Vagina (tissue), 2 donors: ENCODE data around the gene ADCY4. TPM values are rescaled to one million over a fixed set of nuclear protein-coding genes. Genes with fewer than 3 reads are reported as not detected.

Experiments
- DNase-seq, 2 donors: peaks; one replicate each; pipeline ENCODE4 v3.0.0-alpha.2; 2017; ENCODE audit errors: extremely low spot score in 2 of 2
- H3K27ac ChIP-seq: fragments of 200-600 bp; sonication (generic); one replicate; pipeline ENCODE4 v1.5.1; 2019
- H3K27me3 ChIP-seq: fragments of 200-600 bp; sonication (generic); one replicate; pipeline ENCODE4 v1.5.1; 2019
- H3K36me3 ChIP-seq, 2 donors: fragments of 200-600 bp; sonication (generic); one replicate each; pipeline ENCODE4 v1.5.1; 2017 to 2019
- H3K4me1 ChIP-seq: fragments of 200-600 bp; sonication (generic); one replicate; pipeline ENCODE4 v1.5.1; 2019
- H3K4me3 ChIP-seq, 2 donors: fragments of 200-600 bp; sonication (generic); 1 replicate in 1 of 2; 2 replicates in 1 of 2; pipeline ENCODE4 v1.5.1; 2016 to 2019
- H3K9me3 ChIP-seq: fragments of 200-600 bp; sonication (generic); one replicate; pipeline ENCODE4 v1.5.1; 2019
- POLR2A ChIP-seq, 2 donors: fragments of 450-650 bp; IDR thresholded peaks; one replicate each; pipeline ENCODE4 v1.6.1; 2017; ENCODE audit warnings: antibody characterized with exemption in 2 of 2, mild to moderate bottlenecking in 2 of 2, moderate library complexity in 2 of 2
- POLR2AphosphoS5 ChIP-seq, 2 donors: sonication (generic); formaldehyde crosslinking; IDR thresholded peaks; one replicate each; pipeline ENCODE4 v1.9.0; 2017; ENCODE audit warnings: antibody characterized with exemption in 2 of 2, mild to moderate bottlenecking in 2 of 2, low read depth in 1 of 2; ENCODE audit not compliant: insufficient read depth in 1 of 2
- intact Hi-C: fragments of 100-400 bp; cut with DNase I; formaldehyde crosslinking; loops from one replicate; pipeline ENCODE4 v1.15.1; 2023
- total RNA-seq: library from RNA; depleted of rRNA; stranded (reverse); fragments of >200 nt; gene quantifications from one replicate; pipeline ENCODE4 v1.2.3, GENCODE V29; 2016
- TF ChIP-seq, protein P1 (sequence below), 3 experiments: fragments of 450-650 bp in 2 of 3; fragments of 200-600 bp in 1 of 3; sonication (generic) in 1 of 3; IDR thresholded peaks; one replicate each; pipeline ENCODE4 v1.5.1; 2017 to 2019; ENCODE audit warnings: antibody characterized with exemption in 3 of 3, mild to moderate bottlenecking in 2 of 3, moderate library complexity in 2 of 3

The ADCY4 gene
- 32.7 TPM for total RNA-seq

DNA sequence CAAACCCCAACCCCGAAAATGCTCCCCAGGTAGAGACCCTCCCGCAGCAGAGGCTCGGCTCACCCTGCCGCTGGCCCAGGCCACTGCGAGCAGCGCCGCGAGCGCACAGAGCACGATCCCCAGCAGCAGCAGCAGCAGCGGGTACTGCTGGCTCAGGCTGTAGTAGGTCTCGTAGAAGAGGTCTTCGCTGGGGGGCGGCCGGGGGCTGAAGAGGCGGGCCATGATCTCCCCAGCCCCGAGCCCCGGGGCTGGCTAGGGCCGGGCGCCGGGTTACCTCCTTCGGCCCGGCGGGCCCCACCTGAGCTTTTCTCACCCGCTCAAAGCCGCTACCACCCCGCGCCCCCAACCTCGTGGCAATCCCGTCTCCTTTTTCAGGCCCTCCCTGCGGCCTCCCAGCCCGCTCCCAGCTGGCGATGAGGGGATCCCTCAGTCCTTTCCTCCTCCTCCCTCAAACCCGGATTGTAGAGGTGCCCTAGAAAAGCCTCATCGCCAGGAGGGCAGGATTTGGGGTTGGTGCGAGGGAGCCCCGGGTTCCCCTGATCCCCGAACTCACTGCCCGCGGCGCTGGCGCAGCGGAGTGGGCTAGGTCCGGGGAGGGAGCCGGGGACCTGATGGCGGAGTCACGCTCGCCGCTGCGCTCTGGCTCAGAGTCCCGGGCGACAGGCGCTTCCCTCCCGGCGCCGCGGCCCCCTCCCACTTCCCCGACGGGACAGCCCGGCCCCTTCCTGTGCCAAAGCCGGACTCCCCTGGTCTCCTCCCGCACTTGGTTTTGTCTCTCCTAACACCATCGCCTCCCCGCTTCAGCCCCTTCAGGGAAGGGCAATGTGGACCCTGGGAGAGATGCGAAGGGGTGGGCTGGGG, at the start of gene ADCY4:
TSS of gene ADCY4 (minus strand) at position 641 of the 861 bp plus-strand sequence. CDS start at position 222, 419 bp downstream.
- DNase-seq: no peak
- Histone ChIP-seq H3K4me3 (peak within 1 kb of the TSS; percentile 40 to 52), H3K4me1 (peaks cover 68% of the 10 kb centered on the region), H3K27me3 (no peaks in the 10 kb centered on the region), H3K36me3 (peaks cover 0 to 9% of the 10 kb centered on the region in 2 donors), H3K9me3 (no peaks in the 10 kb centered on the region), H3K27ac (peak within 1 kb of the TSS; percentile 71)
- peak in 1 of 2 donors; percentile 46 for TF ChIP-seq POLR2AphosphoS5 (IDR thresholded peaks at IDR 0.05; ENCODE audit: insufficient read depth in 1 of 2, low read depth in 1 of 2)
- TF ChIP-seq, protein P1, sequence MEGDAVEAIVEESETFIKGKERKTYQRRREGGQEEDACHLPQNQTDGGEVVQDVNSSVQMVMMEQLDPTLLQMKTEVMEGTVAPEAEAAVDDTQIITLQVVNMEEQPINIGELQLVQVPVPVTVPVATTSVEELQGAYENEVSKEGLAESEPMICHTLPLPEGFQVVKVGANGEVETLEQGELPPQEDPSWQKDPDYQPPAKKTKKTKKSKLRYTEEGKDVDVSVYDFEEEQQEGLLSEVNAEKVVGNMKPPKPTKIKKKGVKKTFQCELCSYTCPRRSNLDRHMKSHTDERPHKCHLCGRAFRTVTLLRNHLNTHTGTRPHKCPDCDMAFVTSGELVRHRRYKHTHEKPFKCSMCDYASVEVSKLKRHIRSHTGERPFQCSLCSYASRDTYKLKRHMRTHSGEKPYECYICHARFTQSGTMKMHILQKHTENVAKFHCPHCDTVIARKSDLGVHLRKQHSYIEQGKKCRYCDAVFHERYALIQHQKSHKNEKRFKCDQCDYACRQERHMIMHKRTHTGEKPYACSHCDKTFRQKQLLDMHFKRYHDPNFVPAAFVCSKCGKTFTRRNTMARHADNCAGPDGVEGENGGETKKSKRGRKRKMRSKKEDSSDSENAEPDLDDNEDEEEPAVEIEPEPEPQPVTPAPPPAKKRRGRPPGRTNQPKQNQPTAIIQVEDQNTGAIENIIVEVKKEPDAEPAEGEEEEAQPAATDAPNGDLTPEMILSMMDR (IDR thresholded peaks at IDR 0.05): no peak
- intact Hi-C loops: no loop called here

DNA sequence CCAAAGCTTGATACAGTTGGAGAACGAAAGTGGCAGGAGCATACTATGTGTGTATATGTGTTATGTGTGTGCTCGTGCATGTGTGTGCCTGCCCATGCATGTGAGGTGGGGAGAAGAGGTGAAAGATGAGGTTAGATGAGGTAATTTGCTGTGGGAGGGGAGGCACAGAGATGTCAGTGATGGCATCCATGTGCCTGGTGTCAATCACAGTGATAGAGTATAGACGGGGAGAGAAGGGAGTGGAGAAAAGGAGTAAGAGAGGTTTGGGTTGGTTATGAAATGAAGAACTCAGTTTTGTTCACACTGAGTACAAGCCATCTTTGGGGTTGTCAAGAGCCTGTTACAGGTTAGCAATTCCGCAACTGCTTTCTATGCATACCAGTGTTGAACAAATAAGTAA, 49.3 kb upstream of the ADCY4 start:
- no peak overlapping the region for H3K4me3 ChIP-seq
- H3K27me3 ChIP-seq: no peaks in the 10 kb centered on the region
- H3K27ac ChIP-seq: no peak overlapping the region
- peaks cover 17% of the 10 kb centered on the region for H3K4me1 ChIP-seq
- H3K36me3 ChIP-seq: no peaks in the 10 kb centered on the region
- intact Hi-C loops: no loop called here
- no peak for DNase-seq
- no peaks in the 10 kb centered on the region for H3K9me3 ChIP-seq
- no peak for TF ChIP-seq POLR2AphosphoS5 (IDR thresholded peaks at IDR 0.05; ENCODE audit: insufficient read depth in 1 of 2, low read depth in 1 of 2)
- TF ChIP-seq POLR2A (IDR thresholded peaks at IDR 0.05): no peak
- TF ChIP-seq, protein P1 (IDR thresholded peaks at IDR 0.05): no peak

DNA sequence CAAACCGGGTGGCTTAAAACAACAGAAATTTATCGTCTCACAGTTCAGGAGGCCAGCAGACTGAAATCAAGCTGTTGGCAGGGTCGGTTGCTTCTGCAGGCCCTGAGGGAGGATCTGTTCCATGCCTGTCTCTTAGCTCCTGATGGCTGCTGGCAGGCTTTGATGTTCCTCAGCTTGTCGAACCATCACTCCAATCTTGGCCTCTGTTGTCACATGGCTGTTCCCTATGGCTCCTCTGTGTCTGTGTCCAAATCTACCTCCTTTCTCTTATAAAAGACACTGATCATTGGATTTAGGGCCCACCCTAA, 47.1 kb upstream of the ADCY4 start:
- TF ChIP-seq POLR2AphosphoS5 (IDR thresholded peaks at IDR 0.05; ENCODE audit: insufficient read depth in 1 of 2, low read depth in 1 of 2): no peak
- TF ChIP-seq, protein P1 (IDR thresholded peaks at IDR 0.05): no peak
- TF ChIP-seq POLR2A (IDR thresholded peaks at IDR 0.05): no peak
- intact Hi-C loops: no loop called here
- DNase-seq: no peak
- H3K36me3 ChIP-seq: no peaks in the 10 kb centered on the region
- H3K27me3 ChIP-seq: no peaks in the 10 kb centered on the region
- H3K4me1 ChIP-seq: peaks cover 18% of the 10 kb centered on the region
- no peak overlapping the region for H3K27ac ChIP-seq
- no peaks in the 10 kb centered on the region for H3K9me3 ChIP-seq
- H3K4me3 ChIP-seq: no peak overlapping the region

- no peak for DNase-seq
- no peaks in the 10 kb centered on the region for H3K9me3 ChIP-seq
- H3K27ac ChIP-seq: no peak overlapping the region
- H3K4me1 ChIP-seq: peaks cover 23% of the 10 kb centered on the region
- TF ChIP-seq POLR2AphosphoS5 (IDR thresholded peaks at IDR 0.05; ENCODE audit: insufficient read depth in 1 of 2, low read depth in 1 of 2) (no peak), POLR2A (IDR thresholded peaks at IDR 0.05) (no peak)
- TF ChIP-seq, protein P1 (IDR thresholded peaks at IDR 0.05): no peak
- intact Hi-C loops: no loop called here
- no peak overlapping the region for H3K4me3 ChIP-seq
- H3K27me3 ChIP-seq: no peaks in the 10 kb centered on the region
- peaks cover 0 to 3% of the 10 kb centered on the region in 2 donors for H3K36me3 ChIP-seq
Measured at GRCh38 chr14:24381363-24382063, 46.6 kb upstream of the ADCY4 start.
